HG03442 (cell line): Measurements from ENCODE around the gene MMP20.
A peak's percentile ranks its signal among the peaks of the same experiment; 100 is the strongest.

ENCODE experiments used
- ATAC-seq: cut with Tn5 transposase; IDR thresholded peaks from one replicate; pipeline ENCODE4 v1.9.1; 2021; ENCODE audit warnings: mild to moderate bottlenecking, moderate library complexity; ENCODE audit not compliant: unreplicated experiment

Gene MMP20

DNA sequence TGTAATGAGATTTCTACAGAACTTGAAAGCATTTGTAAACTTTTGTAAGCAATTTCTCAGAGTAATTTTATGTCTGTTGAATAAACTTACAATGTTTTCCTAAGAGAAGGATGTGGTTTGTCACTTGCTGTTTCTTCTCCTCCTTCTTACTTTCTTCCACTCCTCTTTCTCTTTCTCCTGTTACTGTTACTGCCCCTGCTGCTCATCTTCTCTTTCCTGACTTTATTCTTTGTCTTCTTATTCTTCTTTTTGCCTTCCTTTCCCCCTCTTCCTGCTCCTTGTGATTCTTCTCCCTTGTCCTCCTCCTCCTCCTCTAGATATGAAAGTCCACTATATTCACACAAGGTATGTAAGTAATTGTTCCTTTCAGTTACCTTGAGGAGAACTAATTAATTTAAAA is 63.5 kb downstream of the MMP20 start:
- ATAC-seq: no peak

DNA sequence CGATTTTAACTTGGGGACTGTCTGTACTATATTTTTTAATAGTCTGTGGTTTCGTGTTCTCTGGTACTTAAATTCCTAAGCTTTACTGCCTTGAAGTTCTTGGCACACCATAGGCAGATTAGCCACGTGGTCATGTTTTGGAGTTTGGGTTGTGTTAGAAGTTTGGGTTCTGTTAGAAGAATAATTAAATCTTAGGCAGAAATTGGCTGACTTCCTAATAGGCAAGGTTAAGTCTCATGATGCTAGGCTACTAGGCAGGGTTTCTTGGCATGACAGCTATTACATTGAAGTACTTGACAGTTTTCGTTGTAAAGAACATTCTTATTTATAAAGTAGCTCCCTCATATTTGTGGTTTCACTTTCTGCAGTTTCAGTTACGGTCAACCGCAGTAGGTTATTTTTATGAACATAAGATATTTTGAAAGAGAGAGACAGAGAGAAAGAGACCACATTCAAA is 64.5 kb downstream of the MMP20 start:
- ATAC-seq: peak; percentile 81

DNA sequence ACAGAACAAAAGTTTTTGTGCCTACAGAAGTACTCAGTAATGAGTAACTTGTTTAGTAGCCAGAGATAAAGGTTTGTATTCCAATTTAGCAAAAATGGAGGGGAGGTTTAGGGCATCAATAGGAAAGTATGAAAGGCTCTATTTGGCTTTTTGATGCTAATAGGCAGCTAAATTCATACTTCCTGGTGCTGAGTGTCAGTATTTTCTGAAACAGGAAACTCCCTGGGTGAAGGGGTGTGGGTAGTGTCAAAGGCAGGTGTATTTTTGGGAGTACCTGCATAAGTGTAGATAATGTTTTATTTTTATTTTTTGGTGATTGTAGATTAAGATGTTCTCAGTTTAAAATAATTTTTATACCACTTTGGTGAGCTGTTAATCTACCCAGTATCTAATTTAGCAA is 65.3 kb downstream of the MMP20 start:
- ATAC-seq: peak; percentile 37

DNA sequence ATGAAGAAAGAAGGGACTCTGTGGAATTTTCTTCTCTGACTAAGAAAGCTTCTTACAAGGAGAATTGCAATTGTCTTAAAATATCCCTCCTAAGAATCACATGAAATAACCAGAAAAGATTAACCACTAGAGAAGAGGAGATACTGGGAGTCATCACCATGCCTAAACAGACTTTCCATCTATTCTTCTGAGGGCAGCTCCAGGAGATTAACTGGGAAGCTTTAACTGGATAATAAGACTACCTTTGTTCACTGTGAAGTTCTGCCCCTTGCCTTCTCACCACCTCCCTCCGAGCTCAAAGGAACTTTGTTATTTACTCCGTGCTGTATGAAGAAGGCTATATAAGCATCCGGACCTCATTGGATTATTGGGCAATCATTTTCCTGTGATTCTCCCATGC is 70.0 kb downstream of the MMP20 start:
- no peak for ATAC-seq

DNA sequence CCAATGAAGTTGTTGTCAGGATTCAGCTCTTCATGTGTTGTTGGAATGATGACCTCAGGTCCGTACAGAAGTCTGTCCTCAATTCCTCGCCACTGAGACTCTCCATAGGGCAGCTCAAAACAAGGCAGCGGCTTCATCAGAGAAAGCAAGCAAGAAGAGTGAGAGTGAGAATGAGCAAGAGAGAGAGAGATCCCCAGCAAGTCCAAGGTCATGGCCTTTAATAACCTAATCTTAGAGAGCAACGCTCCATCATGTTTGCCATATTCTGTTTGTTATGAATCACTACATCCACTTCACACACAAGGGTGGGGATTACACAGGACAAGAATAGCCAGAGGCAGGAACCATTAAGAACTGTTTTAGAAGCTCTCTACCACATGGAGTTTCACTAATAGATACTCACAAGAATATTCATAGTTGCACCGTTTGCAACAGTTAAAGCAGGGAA is 71.3 kb downstream of the MMP20 start:
- peak; percentile 96 for ATAC-seq

DNA sequence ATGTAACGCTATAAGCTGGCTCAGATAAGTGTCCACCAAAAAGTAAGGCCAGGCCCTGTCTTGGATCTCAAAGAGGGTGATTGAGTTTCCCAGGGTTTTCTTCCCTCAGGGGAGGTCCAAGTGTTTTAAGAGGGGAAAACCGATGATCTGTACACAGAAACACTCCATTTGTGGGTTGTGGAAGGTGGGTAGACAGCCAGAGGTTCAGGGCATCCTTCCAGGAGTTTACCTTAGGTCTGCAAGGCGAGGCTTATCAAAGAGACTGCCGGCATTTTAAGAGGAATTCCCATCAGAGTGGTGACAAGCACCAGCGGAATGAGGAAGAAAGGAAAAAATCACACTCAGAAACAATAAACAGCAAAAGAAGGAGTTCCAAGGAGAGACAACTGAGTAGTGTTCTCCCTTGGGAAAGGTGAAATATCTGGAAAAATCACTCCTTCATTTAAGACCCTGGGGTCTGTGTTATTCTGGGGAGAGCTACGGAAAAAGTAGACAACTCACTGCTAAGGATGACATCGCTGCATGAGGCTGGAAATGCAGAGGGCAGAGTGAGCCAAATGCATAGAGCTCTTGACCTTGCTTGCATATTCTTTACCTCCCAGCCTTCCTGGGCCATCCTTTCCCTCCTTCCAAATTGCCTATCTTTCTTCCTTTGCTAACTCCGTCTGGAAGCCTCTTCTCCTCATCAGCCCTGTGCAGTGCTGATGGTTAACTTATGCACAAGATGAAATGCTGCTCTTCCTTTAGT is 72.5 kb downstream of the MMP20 start:
- no peak for ATAC-seq

DNA sequence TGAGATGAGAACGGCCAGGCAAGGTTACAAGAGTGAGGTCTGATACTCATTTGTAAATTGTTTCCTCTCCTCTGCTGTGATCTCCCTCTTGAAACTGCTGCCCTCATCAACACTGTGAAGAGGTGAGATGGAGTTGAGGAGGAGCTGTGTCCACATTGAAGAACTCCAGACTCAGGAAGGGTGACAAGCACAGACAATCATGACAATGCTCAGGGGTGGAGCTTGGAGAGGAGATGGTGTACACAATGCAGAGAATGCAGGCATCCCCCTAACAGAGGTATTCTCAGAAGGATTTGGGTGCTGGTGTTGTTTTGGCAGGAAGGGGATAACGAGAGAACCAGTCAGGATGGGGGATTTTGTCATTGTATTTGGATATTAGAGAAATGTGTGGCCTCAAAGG is 73.1 kb downstream of the MMP20 start:
- no peak for ATAC-seq

DNA sequence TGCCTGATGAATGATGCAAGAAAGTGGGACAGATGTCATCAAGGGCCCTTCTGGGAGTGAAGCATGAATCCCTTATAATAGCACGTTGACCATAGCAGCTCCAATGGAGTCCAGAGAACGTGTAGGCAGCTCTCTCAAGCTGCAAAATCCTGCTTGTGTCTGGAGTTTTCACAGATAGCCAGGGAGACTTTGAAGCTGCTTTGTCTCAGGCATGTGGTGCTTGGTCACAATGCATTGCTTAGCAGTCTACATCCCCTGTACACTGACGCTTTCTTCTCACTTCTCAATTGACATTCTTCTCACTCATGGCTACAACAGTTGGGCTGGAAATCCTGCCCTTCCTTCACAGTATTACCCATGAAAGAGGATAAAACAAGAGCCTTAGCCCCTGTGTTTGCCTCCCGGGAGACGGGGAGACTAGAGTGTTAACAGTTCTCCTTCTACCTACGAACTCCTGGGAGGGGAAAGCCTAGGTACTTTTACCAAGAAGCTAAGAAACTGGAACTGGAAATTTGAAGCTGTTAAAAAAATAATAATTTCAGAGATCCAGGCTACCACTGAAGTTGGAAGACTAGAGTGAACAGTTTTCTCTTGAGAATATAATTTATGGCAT is 73.9 kb downstream of the MMP20 start:
- ATAC-seq: no peak

DNA sequence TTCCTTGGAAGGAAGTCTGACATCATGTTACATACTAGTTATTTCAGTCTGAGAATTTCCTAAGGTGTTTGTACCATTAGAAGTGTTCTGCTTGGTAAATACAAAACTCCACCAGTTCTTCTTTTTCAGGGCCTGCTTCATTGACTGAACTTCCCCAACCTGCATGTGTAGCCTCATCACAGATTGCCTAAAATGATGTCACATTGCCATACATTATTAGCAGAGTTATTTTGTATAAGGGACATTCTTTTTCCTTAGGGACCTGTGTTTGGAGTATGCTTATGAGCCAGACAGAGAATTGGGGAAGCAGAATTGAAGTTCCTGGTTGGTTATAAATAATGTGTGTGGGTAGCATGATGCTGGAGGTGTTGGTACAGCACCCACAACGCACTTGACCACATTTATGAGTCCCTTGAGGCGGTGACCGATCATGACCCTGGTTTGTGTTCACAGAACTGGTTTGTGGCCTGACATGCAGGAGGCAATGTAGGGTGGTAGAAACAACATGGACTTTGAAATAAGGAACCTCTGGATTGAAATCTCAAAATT is 78.1 kb downstream of the MMP20 start:
- ATAC-seq: peak; percentile 82

DNA sequence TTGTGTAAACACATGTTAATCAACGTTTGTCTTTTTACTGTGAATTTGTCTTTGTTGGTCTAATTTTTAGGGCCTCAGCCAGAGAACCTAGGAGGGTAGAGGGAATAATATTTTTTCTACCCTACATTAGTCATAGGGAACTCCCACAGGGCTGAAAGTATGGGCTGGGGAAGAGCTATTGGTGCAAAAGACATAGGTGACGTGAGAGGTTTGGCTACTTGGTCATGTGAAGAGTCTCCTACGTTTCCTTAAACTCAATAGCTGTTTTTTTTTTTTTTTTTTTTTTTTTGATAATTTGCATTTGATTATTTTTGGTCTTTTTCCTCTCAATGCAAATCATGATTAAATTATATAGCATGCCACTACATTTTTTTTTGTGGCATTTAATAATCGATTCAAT is 78.7 kb downstream of the MMP20 start:
- peak; percentile 63 for ATAC-seq

DNA sequence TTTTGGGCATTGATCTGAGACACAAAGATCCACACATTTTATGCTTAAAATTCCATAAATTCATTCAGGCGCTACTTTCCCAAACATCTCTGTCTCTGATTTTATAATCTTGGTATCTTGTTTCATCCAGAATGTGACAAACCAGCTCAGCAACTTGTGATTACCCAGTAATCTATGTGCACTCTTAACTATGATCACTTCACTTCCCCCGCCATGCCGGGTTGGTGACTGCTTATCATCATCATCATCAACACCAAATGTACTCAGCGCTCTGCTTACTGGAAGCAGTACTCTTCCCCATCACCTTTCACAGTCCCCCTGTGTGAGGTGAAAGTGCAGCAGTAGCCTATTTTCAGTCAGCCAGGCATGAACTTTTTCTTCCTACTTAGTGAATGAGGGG is 79.4 kb downstream of the MMP20 start:
- no peak for ATAC-seq

DNA sequence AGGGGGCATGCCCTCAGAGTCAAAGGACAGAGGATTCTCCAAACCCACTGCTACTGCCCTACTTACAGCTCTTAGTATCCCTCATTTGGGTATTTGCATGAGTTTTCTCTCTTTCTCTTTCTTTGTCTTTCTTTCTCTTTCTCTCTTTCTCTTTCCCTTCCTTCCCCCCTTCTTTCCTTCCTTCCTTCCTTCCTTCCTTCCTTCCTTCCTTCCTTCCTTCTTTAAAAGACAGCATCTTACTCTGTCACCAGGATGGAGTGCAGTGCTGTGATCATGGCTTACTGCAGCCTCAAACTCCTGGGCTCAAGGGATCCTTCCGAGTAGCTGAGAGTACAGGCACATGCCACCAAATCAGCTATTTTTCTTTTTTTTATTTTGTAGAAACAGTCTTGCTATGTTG is 80.5 kb downstream of the MMP20 start:
- no peak for ATAC-seq

DNA sequence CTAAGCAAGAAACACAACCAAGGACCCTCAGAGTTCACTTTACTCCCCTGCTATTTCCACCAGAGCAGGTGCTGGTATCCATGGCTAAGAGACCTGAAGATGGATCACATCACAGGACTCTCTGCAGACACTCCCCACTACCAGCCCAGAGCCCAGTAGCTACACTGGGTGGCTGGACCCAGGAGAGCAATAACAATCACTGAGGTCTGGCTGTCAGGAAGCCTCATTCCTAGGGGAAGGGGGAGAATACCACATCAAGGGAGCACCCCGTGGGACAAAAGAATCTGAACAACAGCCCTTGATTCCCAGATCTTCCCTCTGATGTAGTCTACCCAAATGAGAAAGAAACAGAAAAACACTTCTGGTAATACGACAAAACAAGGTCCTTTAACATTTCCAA is 85.6 kb downstream of the MMP20 start:
- no peak for ATAC-seq

DNA sequence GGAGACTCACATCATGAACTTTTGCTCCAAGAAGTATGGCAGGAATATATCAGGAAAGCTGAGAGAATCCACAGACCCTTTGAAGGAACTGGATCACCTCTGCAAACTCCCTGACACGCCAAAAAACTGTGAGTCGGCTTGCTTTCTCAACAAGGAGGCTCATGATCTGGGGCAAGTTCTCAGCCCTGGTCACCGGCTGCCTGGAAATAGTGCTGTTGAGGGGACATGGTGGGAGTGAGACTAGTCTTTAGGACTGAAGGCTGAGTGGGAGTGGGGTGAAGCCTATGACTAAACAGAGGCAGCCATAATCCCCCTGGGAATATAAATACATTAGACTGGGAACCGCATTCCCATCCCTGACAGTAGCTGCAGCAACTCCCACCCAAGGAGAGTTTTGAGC is 86.2 kb downstream of the MMP20 start:
- no peak for ATAC-seq

DNA sequence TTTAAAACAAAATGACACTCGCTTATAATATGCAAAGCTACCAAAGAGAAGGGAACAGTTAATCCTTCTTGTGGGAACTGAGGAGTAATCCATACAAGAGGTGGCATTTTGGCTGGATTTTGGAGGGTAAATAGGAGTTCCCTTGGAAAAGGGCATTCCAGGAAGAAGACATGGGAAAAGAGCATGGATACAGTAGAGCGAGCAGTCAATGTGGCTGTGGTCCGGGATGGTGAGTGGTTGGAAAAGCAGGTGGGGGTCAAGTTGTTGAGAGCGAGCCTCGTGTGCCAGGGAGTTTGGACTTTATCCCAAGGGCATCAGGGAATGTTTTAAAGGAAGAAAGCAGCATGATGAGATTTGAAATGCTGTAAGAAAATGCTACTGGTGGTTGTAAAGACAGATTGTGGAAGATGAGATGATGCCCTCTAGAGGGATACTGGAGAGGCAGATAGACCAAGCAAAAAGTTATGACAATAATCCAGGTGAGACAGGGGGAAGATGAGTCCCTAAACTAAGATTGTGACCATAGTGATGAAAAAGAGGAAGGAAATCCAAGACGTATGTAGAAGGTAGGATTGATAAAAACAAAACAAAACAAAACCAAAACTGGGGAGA is 90.8 kb downstream of the MMP20 start:
- no peak for ATAC-seq

DNA sequence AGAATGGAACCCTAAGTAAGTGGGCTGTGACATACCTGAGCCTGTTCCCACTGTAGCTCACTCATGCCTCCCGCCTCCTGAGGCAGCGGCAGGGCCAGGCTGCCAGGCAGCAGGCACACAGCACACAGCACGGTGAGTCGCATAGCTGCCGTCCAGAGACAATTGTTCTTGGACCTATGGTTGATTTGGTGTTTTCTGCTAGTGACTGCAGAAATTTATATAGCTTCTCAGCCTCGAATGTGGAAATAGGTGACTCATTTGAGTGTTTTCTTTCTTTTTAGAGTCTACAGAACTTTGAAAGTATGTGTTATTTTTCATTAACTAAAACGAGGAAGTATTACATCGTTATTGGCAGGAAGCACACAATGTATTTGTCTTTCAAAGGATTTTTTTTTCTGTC is 94.6 kb downstream of the MMP20 start, which contains the start of gene MMP7:
MMP7 (minus strand) TSS at position 190 of the 400 bp plus-strand sequence; CDS start at position 143, 47 bp downstream.
- ATAC-seq: no peak

DNA sequence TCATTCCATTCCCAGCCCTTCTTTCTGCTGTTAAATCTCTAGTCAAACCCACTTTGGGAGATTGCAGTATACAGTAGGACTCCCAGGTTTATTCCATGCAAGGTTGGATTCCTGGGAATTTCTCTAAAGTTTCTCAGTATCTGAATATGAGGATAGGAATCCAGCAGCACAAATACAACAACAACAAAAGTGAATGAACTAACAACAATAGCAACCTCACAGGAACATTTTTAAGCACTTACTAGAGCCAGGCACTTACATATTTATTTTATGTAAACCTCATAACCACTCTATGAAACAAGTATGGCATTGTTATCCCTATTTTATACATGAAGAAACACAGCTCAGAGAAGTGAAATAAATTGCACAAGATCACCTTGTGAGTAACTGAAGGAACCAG is 96.5 kb downstream of the MMP20 start:
- ATAC-seq: no peak

DNA sequence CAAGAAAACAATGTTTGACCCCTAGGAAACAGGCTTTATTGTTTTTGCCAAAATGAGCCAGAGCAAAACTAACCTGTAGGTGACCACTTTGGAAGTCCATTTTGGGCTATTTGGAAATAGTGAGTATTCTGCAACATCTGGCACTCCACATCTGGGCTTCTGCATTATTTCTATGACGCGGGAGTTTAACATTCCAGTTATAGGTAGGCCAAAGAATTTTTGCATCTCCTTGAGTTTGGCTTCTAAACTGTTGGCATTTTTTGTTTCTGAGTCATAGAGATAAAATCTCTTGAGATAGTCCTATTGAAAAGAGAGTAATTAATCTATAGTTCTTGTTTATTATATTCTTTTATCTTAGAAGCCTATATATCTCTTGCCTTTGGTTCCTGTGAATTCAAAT is 97.4 kb downstream of the MMP20 start:
- ATAC-seq: no peak

DNA sequence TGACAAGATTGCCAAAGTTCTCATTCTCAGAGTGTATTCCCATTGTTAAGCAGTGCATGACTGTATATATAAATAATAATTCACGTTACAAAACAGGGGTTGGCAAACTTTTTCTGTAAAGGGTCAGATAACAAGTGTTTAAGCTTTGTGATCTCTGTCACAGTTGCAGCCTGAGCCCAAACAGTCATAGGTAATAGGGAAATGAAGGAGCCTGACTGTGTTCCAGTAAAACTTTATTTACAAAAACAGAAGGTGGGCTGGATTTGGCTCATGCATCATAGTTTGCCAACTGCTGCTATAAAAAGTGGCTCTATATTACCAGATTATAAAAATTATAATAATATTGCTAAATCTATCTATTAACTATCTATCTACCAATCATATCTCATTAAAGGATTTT is 98.1 kb downstream of the MMP20 start:
- ATAC-seq: no peak
